ENCODE results near the gene COG3. TPM values are rescaled to one million over a fixed set of nuclear protein-coding genes. Genes with fewer than 3 reads are reported as not detected.

Gene COG3
- 49.4 TPM for total RNA-seq

GRCh38 chr13:45464687-45465453 lies at the start of gene COG3:
COG3 (plus strand) TSS chr13:45464939; CDS start chr13:45465037, 98 bp downstream.

GRCh38 chr13:45417790-45418534 lies 46.8 kb upstream of the COG3 start, which contains the start of gene SLC25A30:
SLC25A30 (minus strand) TSS chr13:45418373; CDS start chr13:45411425, 6,948 bp downstream.

Small RNA genes within 50 kb of the gene (small RNA-seq; reads per million reads assigned to genes)
- not detected for gene RNA5SP27
- gene TIMM9P3, result not detected

Other genes starting within 250 kb of the COG3 start
- 1,799 TPM for gene TPT1, start 123.8 kb upstream of the COG3 start, total RNA-seq
- 9.0 TPM for gene SLC25A30, start 46.6 kb upstream of the COG3 start, total RNA-seq
- gene ERICH6B, start 150.8 kb downstream of the COG3 start, total RNA-seq, result not detected
- not detected for gene CBY2, start 237.4 kb downstream of the COG3 start, total RNA-seq